Measurements from ENCODE around the gene SWI5.
"Not testable (repeated sequence)": the region's sequence is repeated elsewhere in the genome, so short reads cannot be mapped to it uniquely, and the experiment has no call there.

SWI5 gene

DNA sequence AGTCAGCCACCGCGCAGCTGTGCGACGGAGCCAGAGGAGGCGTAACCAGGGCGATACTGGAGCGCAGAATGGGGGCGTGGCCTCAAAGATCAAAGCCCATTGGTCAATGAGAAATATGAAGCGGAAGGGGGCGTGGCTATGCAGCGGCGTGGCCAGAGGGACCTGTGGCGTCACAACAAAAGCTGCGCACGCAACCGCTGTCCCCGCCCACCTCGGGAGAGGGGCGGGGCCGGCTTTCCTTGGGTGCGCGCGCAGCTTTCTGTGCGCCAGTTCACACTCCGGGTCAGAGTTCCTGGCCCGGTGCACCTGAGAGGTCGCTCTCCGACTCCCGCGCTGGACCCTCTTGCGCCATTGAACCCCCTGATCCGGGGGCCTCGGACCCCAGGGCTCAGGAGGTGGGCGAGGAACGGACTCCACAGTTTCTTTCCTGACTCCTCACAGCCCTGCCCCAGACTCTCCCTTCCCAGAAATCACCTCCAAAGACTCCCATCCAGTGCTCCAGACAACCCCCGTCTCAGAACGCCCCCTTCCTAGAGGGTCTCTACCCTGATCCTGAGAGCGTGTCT, at the start of gene SWI5:
Gene SWI5, plus strand, starts transcription at position 269 of the 566 bp plus-strand sequence.
- Mint-ChIP-seq H3K9me3 (no peaks in the 10 kb centered on the region), H3K4me1 (ENCODE audit: low read depth) (peaks cover 38% of the 10 kb centered on the region), H3K27ac (peak within 1 kb of the TSS; percentile 93), H3K27me3 (ENCODE audit: low read depth) (peaks cover 2% of the 10 kb centered on the region), H3K36me3 (ENCODE audit: low read depth) (peaks cover 10% of the 10 kb centered on the region), H3K4me3 (peak within 1 kb of the TSS; percentile 95)
- DNase-seq (ENCODE audit: low spot score) = peak; percentile 99

DNA sequence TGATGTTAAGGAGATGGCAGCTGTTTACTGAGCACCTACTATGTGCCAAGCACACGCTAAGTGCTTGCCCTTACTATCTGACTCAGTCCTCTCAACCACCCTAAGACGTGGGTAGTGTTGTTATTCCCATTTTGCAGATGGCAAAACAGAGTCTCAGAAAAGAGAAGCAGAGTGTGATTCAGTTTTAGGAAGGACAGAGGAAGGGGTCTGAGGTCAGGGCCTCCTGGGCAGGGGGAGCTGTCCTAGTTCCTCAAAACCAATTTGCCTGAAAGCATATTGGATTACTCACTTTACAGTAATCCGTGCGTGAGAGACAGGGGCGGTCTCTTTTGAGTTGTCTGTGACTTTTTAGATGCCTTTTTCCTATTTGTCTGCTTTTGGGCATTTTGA, 49.7 kb upstream of the SWI5 start:
- H3K27ac Mint-ChIP-seq = no peak overlapping the region
- DNase-seq (ENCODE audit: low spot score) = no peak
- H3K4me1 Mint-ChIP-seq (ENCODE audit: low read depth) = no peaks in the 10 kb centered on the region
- no peak overlapping the region for H3K4me3 Mint-ChIP-seq
- no peaks in the 10 kb centered on the region for H3K9me3 Mint-ChIP-seq
- peaks cover 3% of the 10 kb centered on the region for H3K27me3 Mint-ChIP-seq (ENCODE audit: low read depth)
- no peaks in the 10 kb centered on the region for H3K36me3 Mint-ChIP-seq (ENCODE audit: low read depth)

DNA sequence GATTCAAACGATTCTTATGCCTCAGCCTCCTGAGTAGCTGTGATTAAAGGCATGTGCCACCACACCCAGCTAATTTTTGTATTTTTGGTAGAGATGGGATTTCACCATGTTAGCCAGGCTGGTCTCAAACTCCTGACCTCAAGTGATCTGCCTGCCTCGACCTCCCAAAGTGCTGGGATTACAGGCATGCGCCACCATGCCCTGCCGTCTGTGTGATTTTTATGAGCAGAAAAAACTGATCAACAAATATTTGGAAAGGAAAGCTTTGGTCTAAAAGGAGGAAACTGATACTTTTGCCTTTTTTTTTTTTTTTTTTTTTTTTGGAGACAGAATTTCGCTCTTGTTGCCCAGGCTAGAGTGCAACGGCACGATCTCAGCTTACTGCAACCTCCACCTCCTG, 45.2 kb upstream of the SWI5 start:
- not testable (repeated sequence) for DNase-seq (ENCODE audit: low spot score); H3K27me3 Mint-ChIP-seq (ENCODE audit: low read depth); H3K36me3 Mint-ChIP-seq (ENCODE audit: low read depth); H3K4me3 Mint-ChIP-seq; H3K4me1 Mint-ChIP-seq (ENCODE audit: low read depth); H3K27ac Mint-ChIP-seq; H3K9me3 Mint-ChIP-seq

DNA sequence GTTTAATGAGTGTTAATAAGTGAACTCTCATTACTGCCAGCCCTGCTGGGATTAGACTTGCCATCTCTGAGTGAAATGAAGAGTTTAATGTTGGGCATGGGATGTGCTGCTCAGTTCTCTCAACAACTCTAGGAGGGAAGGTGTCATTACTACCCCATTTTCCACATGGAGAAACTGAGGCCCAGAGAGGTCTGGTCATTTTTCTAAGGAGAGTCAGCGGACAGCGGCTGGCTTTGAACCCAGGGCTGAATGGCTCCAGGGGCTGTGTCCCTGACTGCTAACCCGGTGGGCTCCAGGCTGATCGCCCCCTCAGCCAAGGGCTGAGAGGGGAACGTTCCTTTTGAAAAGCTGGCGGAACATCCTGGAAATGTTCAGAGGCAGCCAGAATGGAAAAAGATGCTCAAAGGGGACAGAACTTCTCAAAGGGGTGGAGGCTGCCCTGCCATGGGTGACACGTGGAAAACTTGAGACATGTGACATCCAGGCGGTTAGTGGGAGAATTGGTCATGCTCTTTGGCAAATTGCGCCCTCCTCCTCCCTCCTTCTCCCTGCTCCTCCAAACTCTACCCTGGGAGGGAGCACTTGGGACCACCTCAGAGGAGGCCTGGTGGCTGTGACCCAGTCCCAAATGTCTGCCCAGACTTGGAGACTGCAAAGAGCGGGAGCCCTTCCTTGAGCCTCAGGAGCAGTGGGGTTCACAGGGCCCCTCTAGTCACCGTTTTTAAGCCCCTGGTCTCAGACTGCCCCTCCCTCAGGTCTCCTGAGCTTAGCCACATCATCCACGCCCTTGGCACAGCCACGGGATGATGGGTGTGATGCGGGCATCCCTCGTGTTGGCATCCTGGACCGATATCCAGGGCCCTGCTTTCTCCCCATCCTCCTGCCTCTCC, 44.2 kb upstream of the SWI5 start:
- Mint-ChIP-seq H3K27me3 (ENCODE audit: low read depth) (no peaks in the 10 kb centered on the region), H3K36me3 (ENCODE audit: low read depth) (no peaks in the 10 kb centered on the region), H3K27ac (no peak overlapping the region), H3K4me1 (ENCODE audit: low read depth) (no peaks in the 10 kb centered on the region), H3K4me3 (no peak overlapping the region), H3K9me3 (no peaks in the 10 kb centered on the region)
- no peak for DNase-seq (ENCODE audit: low spot score)

DNA sequence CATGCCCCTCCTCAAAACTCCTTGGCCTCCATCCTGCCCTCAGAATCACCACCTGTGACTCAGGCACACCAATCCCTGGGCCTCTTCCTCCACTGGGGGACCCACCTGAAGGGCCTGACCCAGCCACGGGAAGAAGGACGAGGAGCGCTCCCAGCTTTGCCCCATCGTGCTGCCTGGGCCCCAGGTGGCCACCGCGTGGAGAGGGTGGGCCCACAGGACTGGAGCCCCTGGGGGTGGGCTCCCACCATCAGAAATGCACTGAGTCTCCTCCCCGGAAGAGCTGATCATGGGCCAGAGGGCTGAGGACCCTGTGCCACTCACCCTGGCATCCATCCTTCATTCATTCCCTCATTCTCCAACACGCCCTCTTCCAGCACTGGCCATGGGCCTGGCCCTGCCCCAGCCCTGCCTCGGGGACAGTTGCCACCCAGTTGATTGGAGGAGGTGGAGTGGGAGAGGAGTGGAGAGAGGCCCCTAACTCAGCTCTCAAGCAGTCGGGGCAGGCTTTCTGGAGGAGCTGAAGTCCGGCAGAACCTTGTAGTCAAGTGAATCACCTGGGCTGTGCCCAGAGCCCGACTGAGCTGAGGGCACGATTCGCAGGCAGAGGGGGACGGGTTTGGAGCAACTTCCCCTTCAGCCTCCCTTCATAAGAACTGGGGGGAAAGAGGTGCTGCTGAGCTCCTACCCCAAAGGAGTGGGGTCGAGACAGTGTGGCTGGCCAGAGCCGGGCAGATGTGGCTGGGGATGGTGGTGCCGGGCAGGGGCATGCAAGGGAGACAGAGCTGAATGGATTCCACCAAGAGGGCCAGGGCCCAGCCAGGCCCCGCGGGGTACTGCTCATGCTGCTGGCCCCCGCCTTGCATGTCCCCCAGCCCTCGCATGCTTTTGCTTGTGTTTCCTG, 43.3 kb upstream of the SWI5 start:
- Mint-ChIP-seq H3K27ac (no peak overlapping the region), H3K9me3 (no peaks in the 10 kb centered on the region), H3K4me1 (ENCODE audit: low read depth) (no peaks in the 10 kb centered on the region), H3K36me3 (ENCODE audit: low read depth) (no peaks in the 10 kb centered on the region), H3K4me3 (no peak overlapping the region), H3K27me3 (ENCODE audit: low read depth) (no peaks in the 10 kb centered on the region)
- no peak for DNase-seq (ENCODE audit: low spot score)

DNA sequence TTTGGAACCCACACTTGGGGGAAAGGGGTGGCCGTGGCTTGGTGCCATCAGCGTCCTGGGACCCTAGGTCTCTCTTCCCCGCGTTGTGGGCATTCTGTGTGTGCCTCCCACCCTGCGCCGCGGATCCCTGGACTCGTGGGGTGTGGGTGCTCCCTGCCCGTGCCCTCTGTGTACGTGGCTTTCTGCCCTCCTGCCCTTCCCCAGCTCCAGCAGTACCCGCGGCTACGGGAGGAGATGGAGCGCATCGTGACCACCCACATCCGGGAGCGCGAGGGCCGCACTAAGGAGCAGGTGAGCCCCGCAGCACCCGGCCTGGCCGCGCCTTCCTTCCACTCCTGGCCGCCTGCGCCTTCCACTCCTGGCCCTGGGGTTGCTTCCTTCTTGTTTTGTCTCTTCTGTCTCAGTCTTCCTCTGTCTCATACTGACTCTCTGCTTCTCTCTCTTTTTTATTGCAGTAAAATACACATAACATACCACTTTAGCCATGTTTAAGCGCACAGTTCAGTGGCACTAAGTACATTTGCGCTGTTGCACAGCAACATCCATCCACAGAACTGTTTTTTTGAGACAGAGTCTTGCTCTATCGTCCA, 42.2 kb upstream of the SWI5 start:
- no peaks in the 10 kb centered on the region for H3K27me3 Mint-ChIP-seq (ENCODE audit: low read depth)

DNA sequence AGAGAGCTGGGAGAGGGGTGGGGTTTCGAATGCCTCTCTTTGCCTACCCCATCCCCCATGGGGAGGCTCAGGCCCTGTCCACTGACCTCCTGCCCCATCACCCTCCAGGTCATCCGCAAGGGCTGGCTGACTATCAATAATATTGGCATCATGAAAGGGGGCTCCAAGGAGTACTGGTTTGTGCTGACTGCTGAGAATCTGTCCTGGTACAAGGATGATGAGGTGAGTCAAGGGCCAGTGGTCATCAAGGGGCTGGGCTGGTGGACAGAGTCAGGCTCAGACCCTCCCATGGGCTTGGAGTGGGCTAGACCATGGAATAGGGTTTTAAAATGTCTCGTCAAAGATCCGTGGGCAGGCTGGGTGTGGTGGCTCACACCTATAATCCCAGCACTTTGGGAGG, 34.0 kb upstream of the SWI5 start:
- no peak for DNase-seq (ENCODE audit: low spot score)
- H3K27me3 Mint-ChIP-seq (ENCODE audit: low read depth) = peaks cover 12% of the 10 kb centered on the region
- no peak overlapping the region for H3K27ac Mint-ChIP-seq
- H3K36me3 Mint-ChIP-seq (ENCODE audit: low read depth) = no peaks in the 10 kb centered on the region
- no peak overlapping the region for H3K4me3 Mint-ChIP-seq
- H3K9me3 Mint-ChIP-seq = no peaks in the 10 kb centered on the region
- H3K4me1 Mint-ChIP-seq (ENCODE audit: low read depth) = peaks cover 2% of the 10 kb centered on the region

More for the DNA sequence above, 42.2 kb upstream of the SWI5 start:
- H3K27ac Mint-ChIP-seq = no peak overlapping the region
- H3K36me3 Mint-ChIP-seq (ENCODE audit: low read depth) = no peaks in the 10 kb centered on the region
- H3K4me1 Mint-ChIP-seq (ENCODE audit: low read depth) = no peaks in the 10 kb centered on the region
- H3K9me3 Mint-ChIP-seq = no peaks in the 10 kb centered on the region
- no peak overlapping the region for H3K4me3 Mint-ChIP-seq
- DNase-seq (ENCODE audit: low spot score) = no peak

DNA sequence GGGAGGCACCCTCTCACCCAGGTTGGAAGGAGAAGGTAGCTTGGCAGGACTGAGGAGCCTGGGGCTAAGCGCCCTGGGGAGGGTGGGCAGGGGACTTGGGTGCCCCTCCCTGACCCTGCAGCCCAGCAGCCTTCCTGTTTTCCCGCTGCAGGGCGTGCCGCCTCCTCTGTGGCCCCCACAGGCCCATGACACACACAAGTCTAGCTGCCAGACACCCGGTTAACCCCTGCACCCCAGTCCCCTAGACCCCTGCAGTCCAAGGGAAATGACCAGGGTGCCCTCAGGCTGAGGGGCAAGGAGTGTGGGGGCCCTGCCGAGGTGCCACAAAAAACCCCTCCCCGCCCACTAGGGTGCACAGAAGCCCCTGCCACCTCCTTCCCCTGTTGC, 33.3 kb upstream of the SWI5 start:
- Mint-ChIP-seq H3K4me3 (no peak overlapping the region), H3K27ac (no peak overlapping the region), H3K4me1 (ENCODE audit: low read depth) (peaks cover 2% of the 10 kb centered on the region), H3K9me3 (no peaks in the 10 kb centered on the region), H3K36me3 (ENCODE audit: low read depth) (no peaks in the 10 kb centered on the region), H3K27me3 (ENCODE audit: low read depth) (peaks cover 16% of the 10 kb centered on the region)
- no peak for DNase-seq (ENCODE audit: low spot score)

DNA sequence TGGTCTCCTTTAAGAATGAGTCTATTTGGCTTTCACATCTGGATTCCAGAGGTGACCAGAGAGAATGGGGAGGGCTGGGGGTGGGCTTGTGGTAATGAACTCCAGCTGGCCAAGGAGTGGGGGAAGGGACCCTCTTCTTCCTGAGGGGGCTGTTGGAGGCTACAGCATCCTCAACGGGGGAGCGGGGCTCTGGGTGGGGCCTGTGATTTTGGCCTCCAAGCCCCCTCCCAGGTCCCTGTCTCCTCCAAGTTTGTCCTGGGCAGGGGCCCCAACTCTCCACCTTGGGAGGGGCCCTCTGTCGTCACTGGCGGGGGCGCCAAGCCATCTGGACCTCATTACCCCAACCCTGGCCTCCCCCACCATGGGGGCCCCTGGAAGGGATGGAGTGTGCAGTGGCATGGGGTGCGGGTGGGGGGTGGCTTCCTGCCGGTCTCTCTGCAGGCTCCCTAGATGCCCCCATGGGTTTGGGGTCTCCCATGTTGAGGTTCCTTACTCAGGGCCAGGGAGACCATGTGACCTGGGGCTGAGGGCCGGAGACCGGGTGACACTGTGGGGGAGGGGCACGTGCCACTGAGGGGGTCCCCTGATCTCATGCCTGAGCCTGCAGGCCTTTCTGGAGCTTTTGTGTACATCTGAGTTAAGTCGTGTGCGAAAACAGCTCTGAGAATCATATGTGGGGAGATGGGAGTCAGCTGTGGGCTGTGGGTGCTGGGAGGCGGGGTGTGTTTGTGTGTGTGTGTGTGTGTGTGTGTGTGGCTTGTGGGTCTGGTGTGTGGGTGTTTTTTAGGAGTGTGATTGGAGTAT, 32.7 kb upstream of the SWI5 start:
- Mint-ChIP-seq H3K4me3 (no peak overlapping the region), H3K4me1 (ENCODE audit: low read depth) (peaks cover 2% of the 10 kb centered on the region), H3K9me3 (no peaks in the 10 kb centered on the region), H3K27me3 (ENCODE audit: low read depth) (peaks cover 16% of the 10 kb centered on the region), H3K36me3 (ENCODE audit: low read depth) (no peaks in the 10 kb centered on the region), H3K27ac (no peak overlapping the region)
- no peak for DNase-seq (ENCODE audit: low spot score)

DNA sequence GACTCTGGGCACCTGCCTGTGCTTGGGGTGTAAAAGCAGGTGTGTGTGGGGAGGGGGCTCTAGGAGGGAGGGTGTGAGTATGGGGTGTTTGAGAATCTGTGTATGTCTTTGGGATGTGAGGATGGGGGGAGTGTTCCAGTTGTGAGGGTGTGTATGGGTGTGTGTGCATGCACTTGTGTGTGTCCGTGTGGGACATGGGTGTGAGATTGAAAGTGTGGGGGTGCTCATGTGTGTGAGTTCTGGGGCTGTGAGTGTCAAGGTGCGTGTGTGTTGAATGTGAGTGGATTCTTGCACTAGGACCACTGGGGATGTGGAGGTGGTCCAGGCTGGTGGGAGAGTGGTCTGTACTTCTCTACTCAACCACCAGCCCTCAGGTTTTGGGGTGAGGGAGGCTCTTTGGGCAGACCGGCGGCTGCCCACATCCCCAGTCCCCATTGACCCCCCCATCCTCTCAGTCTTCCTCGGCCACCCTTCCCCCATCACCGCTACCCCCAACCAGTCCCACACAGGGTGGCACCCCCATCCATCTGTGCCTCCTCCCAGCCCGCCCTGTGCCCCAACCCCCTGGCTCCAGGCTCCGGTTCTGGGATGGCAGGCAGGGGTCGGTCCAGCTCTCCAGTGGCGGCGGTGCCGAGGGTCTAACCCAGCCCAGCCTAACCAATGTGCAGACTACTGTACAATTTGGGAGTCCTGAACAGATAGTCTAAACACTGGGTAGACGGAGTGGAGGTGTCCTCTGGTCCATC, 31.8 kb upstream of the SWI5 start:
- no peak overlapping the region for H3K4me3 Mint-ChIP-seq
- no peaks in the 10 kb centered on the region for H3K9me3 Mint-ChIP-seq
- peaks cover 2% of the 10 kb centered on the region for H3K4me1 Mint-ChIP-seq (ENCODE audit: low read depth)
- H3K27ac Mint-ChIP-seq = no peak overlapping the region
- peaks cover 16% of the 10 kb centered on the region for H3K27me3 Mint-ChIP-seq (ENCODE audit: low read depth)
- H3K36me3 Mint-ChIP-seq (ENCODE audit: low read depth) = no peaks in the 10 kb centered on the region
- no peak for DNase-seq (ENCODE audit: low spot score)

DNA sequence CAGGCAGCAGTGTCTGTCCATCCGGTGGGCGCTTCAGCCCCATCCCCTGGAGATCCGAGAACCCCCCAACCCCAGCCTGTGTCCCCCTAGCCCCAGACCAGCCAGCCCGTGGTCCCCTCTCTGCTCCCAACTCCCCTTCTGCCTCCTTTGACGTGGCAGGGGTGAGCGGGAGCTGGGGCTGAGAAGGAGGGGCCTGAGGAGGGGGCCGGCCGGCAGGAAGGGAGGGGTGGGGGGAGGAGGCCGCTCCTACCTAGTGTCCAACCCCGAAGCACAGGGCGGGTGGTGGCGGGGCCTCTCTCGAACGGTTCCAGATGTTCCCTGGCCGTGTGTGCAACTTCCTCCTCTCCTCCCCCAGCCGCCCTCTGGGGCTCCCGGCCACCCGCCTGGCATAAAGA, 31.2 kb upstream of the SWI5 start:
- no peaks in the 10 kb centered on the region for H3K36me3 Mint-ChIP-seq (ENCODE audit: low read depth)
- peaks cover 6% of the 10 kb centered on the region for H3K4me1 Mint-ChIP-seq (ENCODE audit: low read depth)
- H3K27ac Mint-ChIP-seq = no peak overlapping the region
- no peak for DNase-seq (ENCODE audit: low spot score)
- H3K9me3 Mint-ChIP-seq = no peaks in the 10 kb centered on the region
- no peak overlapping the region for H3K4me3 Mint-ChIP-seq
- peaks cover 18% of the 10 kb centered on the region for H3K27me3 Mint-ChIP-seq (ENCODE audit: low read depth)

DNA sequence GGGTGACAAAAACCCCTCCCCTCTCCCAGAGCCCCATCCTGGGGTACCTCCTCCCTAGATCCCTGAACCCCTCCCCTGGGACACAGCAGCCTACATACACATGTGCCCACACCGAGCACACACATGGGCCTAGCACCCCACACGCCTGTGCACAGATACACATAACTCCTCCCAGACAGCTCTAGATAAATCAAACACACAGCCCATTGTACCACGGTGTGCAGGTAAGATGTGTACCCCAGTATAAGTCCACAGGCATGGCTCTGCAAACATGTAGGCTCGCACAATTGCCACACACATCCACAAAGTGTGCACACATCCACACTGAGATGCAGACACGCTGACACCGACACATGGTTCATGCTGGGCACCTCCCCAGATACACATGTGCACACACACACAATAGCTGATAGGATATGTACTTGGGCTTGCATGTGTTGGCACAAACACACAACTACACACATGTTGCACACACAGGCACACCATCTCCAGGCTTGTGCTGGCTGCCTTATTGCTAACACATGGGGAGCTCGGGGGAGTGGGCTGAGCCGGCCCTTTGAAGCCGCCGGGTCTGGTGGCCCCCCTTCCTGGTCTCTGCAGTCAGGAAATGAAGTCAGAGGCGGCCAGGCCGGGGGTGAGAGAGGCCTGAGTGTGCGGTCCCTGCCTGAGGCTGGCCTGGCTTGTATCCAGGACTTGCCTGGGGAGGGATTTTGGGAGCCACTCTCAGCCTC, 30.5 kb upstream of the SWI5 start:
- Mint-ChIP-seq H3K9me3 (no peaks in the 10 kb centered on the region), H3K4me1 (ENCODE audit: low read depth) (peaks cover 9% of the 10 kb centered on the region), H3K27me3 (ENCODE audit: low read depth) (peaks cover 20% of the 10 kb centered on the region), H3K27ac (no peak overlapping the region), H3K4me3 (no peak overlapping the region), H3K36me3 (ENCODE audit: low read depth) (no peaks in the 10 kb centered on the region)
- DNase-seq (ENCODE audit: low spot score) = no peak
